ENCODE data around the gene RNU6-9.

The RNU6-9 gene

DNA sequence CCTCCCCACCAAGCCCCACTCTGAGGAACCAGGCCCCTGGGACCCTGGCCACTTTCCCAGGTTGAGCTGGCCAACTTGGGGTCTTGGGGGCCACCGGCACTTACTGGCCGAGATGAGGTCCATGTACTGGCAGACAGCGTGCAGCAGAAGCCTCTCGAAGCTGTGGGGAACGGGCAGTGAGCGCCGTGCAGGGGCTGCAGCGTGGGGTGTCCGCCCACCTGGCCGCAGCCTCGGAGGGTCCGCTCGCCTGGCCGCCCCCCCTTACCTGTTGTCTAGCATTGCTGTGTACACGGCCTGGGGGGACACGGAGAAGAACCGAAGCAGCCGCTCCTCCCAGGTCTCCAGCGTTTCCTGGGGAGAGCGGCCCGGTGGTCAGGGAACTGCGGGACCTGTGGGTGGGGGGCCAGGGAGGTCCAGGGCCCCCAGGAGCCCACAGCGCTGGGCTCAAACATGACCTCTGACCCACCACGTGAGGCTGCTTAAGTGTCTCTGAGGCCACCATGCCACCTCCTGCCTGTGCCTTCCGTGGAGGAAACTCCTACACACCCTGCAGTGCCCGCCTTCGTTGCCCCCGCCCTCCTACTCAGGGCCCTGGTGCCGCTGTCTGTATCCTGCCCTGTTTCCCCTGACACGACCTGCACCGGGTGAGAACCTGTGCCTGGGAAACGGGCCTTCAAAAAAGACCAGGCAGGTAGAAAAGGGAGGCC is 6.2 kb downstream of the RNU6-9 start:
- no peak for DNase-seq

DNA sequence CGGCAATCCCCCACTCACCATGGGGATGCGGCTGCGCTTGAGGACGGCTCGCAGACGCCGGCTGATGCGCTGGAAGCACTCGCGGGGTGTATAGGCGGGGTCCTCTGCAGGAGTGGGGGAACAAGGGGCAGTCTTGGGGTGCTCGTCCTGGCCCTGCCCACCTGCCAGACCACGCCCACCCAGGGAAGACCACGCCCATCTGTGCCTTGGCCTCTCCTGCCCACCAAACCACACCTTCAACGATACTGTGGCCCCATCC is 6.7 kb downstream of the RNU6-9 start:
- DNase-seq: no peak

DNA sequence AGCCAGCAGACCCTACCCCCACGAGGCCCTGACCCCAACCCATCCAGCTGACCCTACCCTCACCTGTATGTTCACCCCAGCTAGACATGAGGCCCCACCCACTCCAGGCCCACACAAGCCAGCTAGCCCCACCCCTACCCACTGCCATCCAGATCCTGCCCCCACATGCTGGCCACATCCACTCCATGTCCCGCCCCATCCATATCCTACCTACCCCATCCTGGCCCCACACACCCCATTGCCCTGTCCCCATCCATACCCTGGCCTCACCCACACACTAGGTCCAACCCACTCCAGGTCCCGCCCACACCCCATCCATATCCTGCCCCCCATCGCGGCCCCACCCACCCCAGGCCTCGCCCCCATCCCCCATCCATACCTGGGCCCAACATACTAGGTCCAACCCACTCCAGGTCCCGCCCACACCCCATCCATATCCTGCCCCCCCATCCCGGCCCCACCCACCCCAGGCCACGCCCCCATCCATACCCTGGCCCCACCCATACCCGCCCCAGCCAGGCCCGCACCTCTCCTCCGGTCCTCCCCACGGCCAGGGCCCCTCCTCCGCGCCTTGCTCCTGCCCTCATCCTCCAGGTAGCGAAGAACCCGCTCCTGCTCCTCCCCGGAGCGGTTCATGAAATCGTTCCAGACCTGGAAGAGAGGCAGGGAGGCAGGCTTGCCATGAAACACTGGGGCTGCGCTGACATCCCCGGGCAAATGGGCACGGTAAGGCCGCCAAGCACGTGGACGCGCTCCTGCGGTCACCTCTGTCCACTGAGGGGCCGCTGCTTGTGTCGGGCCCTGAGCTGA is 7.2 kb downstream of the RNU6-9 start:
- DNase-seq: no peak

DNA sequence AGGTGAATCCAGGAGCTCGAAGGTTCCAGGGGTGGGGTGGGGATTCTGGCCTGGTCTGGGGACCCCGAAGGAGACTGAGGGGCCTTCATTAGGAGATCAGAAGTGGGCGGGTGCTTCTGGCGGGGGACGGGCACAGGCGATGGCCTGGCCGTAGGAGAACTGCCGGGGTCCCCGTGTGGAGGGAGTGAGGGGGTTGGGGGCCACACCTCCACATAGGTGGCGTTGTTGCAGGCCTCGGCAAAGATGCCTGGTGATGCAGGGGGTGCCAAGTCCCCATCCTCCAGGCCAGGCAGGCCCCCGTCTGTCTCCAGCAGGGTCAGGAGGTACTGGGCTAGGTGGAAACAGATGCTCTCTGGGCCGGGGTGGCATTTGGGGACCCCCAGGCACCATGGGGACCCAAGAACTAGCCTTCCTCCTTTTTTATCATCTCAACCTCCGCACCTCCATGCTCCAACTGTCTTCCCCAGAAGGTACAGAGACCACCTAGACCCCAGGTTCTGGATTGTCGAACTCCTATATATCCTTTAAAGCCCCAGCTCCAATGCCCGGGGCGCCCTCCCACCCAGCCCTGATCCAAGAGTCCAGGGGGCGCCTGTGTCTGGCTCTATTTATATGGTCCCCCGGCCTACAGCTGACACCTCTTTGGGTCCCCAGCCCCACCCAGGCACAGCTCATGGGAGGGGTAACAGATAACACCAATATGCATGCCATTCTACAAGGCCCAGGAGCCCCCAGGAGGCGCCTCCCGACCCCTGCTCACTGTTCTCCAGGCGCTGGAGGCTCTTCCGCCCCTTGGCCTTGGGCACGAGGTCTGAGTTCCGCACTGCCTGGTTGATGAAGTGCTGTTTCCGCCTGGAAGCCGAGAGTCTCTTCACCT is 8.2 kb downstream of the RNU6-9 start:
- no peak for DNase-seq

DNA sequence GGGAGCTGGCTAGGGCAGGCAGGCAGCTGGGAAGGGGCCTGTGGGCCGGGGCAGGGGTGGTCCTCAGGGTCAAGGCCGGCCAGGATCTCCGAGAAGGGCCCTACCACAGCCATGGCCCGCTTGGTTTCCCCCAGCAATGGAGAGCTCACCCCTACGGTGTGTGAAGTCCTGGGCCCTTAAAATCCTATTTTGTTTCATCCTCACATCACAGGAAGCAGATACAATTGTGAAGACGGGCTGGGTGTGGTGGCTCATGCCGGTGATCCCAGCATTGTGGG is 8.7 kb downstream of the RNU6-9 start:
- DNase-seq: no peak

DNA sequence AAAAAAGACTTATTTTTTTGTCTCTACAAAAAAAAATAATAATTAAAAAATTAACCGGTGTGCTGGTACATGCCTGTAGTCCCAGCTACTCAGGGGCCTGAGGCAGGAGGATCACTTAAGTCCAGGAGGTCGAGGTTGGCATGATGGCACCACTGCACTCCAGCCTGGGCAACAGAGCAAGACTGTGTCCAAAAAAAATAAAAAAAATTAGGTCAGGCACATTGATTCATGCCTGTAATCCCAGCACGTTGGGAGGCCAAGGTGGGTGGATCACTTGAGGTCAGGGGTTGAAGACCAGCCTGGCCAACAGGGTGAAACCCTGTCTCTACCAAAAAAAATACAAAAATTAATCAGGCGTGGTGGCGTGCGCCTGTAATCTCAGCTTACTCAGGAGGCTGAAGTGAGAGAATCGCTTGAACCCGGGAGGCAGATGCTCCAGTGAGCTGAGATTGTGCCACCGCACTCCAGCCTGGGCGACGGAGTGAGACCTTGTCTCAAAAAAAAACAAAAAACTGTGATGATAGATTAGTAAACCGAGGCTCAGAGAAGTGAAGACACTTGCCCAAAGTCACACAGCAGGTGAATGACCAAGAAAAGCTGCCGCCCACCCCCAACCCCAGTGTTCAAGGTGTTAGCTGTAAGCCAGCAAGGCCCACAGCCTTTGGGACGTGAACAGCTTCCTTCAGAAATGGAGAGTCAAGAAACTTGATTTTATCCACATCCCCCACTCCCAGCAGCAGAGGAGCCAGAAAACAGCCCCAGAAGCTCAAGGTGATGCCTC is 9.4 kb downstream of the RNU6-9 start:
- DNase-seq: no peak

DNA sequence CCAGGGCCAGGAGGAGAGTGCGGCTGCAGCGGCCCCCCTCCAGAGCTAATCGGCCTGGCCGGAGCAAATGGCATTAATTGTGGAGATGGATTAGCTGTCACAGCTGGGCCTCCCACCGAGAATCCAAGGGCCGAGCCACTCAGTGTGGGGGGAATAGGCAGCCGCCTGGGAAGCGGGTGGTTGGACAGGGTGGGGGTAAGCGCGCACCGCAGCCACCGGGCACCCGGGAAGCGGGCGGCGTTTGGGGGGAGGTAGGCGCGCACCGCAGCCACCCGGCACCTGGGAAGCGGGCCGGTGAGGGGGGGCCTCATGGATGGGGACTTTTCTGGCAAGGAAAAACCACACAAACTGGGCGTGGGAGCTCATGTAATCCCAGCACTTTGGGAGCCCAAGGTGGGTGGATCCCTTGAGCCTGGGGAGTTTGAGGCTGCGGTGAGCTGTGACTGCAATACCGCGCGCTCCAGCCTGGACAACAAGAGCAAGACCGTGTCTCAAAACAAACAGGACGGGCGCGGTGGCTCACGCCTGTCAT is 10.0 kb downstream of the RNU6-9 start:
- DNase-seq: no peak

DNA sequence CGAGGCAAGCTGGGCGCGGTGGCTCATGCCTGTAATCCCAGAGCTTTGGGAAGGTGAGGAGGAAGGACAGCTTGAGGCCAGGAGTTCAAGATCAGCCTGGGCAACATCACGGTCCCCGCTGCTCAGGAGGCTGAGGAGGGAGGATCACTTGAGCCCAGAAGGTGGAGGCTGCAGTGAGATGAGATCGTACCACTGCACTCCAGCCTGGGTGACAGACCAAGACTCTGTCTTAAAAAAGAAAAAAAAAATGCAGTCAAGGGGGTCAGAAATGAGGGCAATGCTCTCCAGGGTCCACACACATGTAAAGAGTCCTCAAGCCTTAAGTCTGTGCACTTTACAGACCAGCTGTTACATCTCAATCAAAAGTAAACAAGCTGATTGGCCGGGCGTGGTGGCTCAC is 11.3 kb downstream of the RNU6-9 start:
- DNase-seq: no peak

DNA sequence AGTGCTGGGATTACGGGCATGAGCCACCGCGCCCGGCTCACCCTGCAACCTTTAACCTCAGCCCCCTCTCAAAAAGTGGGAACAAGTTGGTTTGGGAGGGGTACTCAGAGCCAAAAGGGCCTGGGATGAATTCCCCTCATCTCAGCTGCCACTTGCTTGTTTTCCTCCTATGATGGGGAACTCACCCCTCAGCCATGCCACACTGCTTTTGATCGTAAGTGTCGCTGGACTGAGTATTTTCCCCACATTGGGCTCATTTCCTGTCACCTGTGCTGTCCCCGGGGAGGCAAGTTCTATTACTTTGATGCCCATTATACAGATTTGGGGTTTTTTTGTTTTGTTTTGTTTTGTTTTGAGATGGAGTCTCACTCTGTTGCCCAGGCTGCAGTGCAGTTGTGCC is 13.2 kb downstream of the RNU6-9 start:
- DNase-seq: no peak

DNA sequence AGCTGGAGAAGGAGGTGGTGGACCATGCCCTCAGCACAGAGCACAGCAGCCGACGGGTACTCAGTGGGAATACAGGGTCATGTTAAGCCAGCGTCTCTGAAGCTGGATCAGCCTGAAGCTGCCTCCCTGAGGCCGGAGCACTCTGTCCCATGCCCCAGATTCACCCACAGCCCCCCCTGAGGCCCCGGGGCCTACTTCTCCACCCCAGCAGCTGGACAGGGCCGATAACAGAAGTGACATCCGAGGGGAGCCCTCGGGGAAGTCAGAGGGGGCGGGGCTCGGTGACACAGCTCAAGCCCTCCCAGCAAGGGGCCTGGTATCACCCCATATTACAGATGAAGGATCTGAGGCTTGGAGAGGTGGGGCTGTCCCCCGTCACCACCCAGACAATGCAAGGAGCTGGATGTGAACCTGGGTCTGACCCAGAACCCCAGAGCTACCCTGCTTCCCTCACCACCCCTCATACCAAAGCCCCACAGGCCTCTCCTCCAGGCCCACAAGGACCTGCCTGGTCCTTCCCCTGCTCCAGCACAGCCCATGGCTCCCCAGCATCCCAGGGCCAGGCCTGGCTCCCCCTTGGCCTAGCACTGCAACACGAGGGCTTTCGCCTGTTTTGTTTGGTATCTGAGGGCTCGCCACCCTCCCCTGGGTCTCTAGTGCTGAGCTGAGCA is 14.0 kb downstream of the RNU6-9 start:
- DNase-seq: no peak

DNA sequence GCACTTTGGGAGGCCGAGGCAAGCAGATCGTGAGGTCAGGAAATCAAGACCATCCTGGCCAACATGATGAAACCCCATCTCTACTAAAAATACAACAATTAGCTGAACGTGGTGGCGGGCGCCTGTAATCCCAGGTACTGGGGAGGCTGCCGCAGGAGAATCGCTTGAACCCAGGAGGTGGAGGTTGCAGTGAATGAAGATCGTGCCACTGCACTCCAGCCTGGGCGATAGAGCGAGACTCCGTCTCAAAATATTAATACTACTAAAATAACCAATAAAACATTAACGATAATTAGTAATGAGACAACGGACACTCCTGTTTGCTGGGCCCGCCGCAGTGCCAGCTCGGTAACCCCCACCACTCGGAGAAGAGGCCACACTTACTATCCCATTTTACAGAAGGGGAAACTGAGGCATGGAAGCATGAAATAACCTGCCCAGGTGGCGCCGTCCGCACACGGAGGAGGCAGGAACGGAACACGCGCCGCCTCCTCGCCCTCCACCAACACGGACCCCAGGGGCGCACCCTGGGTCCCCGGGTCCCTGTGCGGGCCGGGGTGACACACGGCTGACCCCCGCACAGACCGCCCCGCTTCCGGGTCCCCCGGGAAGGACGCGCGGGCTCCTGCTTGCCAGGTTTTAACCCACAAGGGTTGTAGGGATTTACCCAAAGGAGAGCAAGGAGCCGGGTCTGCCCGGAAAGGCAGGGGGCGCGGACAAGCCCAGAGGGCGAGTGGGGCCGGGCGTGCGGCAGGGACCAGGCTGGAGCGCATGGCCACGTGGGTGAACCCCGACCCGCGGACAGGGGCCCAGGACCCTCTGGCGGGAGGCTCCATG is 18.1 kb downstream of the RNU6-9 start:
- no peak for DNase-seq

DNA sequence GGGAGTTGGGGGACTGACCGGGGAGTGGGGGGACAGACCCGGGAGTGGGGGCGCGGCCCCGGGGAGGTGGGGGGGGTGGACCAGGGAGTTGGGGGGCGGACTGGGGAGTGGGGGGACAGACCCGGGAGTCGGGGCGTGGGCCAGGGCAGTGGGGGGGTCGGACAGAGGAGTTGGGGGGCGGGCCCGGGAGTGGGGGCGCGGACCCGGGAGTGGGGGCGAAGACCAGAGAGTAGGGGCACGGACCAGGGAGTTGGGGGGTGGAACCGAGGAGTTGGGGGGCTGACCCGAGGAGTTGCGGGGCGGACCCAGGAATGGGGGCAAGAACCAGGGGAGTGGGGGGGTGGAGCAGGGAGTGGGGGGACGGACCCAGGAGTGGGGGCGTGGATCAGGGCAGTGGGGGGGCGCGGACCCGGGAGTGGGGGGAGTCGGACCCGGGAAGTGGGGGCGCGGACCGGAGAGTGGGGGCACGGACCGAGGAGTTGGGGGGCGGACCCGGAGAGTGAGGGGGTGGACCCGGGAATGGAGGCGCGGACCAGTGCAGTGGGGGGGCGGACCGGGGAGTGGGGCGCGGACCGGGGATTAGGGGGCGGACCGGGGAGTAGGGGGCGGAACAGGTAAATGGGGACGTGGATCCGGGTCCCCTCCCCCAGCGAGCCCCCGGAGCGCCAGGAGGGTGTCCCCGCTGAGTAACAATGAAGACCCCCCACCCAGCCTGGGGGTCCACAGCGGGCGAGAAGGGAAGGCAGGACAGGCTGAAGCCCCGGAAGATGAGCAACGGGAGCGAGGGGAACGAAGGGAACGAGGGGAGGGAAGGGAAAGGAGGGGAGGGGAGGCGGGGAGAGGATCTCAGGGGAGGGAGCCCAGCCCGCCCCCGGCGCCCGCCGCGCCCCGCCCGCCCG is 19.1 kb downstream of the RNU6-9 start:
- DNase-seq: peak; percentile 30

DNA sequence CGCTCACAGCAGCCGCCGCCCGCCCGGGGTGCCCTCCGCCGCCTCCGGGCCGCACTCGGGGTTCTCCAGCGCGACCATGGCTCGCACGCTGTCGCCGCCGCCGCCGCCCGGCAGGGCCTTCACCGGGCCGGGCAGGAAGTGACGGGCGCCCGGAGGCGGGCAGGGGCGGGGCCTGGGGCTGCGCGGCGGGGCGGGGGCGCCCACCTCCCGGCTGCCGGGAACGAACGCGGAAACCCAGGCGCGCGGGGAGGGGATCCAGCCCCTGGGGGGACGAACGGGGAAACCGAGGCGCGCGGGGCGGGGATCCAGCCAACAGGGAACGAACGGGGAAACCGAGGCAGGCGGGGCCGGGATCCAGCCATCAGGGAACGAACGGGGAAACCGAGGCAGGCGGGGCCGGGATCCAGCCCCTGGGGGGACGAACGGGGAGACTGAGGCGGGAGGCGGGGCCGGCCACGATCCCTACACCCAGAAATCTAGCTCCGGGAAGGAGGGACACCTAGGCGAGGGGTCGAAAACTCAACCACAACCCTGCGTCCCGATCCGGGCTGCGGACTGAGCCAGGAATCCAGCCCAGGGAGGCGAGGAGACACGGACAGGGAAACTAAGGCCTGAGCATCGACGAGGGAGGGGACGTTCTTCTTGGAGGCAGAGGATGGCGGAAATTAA is 19.9 kb downstream of the RNU6-9 start, which contains the start of gene R3HDM4:
TSS of gene R3HDM4 (minus strand) at position 140 of the 669 bp plus-strand sequence. CDS start at position 78, 62 bp downstream.
- DNase-seq: peak; percentile 88

DNA sequence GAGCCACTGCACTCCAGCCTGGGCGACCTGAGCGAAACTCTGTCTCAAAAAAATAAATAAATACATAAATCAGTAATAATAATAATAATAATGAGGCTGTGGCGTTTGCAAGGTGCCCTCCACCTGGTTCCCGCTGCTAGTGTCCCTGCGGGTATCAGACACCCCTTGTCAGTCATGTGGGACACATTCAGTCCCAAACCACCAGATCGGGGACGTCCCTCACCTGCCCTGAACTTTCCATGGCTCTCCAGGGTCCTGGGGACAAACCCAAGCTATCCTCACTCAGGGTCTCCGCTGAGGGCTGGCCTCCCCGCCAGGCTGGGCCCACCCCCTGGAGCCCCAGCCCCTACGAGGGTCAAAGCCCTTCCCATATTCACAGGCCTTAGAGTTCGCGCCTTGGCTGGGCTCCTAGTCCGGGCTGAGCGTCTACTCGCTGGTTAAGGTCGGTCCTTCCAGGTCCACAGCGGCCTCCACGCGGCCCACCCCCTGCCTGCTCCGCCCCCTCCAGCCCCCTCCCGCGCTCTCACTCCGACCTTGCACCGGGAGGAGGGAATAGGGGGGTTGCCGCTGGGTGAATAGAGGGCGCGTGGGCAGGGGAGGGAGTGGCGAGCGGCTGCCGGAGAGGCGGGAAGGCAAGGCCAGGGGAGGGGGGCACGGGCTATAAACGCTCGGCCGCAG is 23.5 kb downstream of the RNU6-9 start:
- DNase-seq: no peak

DNA sequence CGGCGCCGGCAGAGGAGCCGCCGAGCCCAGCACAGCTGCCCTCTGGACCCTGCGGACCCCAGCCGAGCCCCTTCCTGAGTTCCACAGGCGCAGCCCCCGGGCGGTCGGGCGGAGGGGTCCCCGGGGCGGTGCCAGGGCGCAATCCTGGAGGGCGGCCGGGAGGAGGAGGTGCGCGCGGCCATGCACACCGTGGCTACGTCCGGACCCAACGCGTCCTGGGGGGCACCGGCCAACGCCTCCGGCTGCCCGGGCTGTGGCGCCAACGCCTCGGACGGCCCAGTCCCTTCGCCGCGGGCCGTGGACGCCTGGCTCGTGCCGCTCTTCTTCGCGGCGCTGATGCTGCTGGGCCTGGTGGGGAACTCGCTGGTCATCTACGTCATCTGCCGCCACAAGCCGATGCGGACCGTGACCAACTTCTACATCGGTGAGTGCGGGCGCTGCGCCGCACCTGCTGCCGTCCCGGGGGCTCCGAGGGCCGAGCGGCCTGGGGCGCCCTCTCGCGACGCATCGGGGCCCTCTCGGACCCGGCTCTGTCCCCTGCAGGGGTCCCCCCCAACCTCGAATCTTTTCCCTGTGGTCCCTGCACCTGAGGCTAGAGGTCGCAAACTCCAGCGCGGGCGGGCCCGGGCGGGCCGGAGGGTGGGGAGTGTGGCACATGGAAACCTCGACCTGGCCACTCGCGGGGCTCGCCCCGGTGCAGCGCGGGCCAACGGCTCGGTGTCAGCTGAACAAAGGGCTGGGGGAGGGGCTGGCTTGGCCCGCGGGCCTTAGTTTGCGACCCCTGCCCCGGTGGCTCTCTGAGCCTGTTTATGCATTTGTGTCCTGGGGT is 24.3 kb downstream of the RNU6-9 start, which contains the start of gene KISS1R:
TSS of gene KISS1R (plus strand) at position 11 of the 829 bp plus-strand sequence. CDS start at position 181, 170 bp downstream.
- no peak for DNase-seq

DNA sequence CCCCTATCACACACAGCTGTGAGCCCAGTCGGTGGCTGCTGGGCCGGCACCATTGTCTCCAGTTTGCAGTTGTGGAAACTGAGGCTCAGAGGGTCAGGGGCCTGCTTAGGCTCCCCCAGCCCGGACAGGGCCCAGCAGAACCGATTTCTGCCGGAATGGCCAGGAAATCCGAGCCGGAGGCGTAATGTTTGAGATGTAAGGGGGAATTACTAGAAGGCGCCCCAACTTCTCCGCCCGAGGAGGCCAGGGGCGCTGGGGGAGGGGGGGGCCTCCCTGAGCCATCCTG is 24.8 kb downstream of the RNU6-9 start:
- no peak for DNase-seq

DNA sequence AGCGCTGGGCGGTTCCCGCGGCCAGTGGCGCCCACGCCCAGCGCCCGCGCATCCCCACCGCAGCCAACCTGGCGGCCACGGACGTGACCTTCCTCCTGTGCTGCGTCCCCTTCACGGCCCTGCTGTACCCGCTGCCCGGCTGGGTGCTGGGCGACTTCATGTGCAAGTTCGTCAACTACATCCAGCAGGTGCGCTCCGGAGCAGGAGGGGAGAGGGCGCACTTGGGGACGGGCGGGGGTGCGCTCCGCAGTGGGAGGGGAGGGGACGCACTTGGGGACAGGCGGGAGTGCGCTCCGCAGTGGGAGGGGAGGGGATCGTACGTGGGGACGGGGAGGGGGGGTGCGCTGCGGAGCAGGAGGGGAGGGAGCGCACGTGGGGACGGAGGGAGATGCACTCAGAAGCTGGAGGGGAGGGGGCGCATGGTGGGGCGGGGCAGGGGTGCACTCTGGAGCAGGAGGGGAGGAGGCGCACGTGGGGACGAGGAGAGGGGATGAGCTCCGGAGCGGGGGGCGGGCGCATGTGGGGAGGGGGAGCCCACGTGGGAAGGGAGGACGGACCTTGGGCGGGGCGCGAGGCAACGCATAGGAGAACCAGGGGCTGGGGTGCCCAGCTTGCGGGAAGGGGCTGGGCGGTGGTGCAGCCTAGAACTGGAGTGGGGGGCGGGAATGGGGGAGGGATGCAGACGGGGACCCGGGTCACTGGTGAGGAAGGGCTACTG is 25.4 kb downstream of the RNU6-9 start:
- no peak for DNase-seq
